DMS 273 (cell line): ENCODE data around the gene CRABP1.

Experiments used
- DNase-seq: peaks from one replicate; lab custom pipeline; 2025; ENCODE audit not compliant: unreplicated experiment; lab: John Stamatoyannopoulos, UW

The CRABP1 gene

GRCh38 chr15:78397382-78397781, 57.2 kb downstream of the CRABP1 start:
- no peak for DNase-seq
